Activated CD8-positive, alpha-beta memory T cell treated with anti-CD3 and anti-CD28 coated beads, Interleukin-2, amount 50 U/mL, for 4 hours (primary cell): Measurements from ENCODE around the gene ITGA5.

Source experiments
- DNase-seq: peaks from one replicate; pipeline ENCODE4 v3.0.0-alpha.2; 2020

ITGA5 gene

GRCh38 chr12:54387114-54387467 lies 32.0 kb downstream of the ITGA5 start:
- DNase-seq = no peak

DNA sequence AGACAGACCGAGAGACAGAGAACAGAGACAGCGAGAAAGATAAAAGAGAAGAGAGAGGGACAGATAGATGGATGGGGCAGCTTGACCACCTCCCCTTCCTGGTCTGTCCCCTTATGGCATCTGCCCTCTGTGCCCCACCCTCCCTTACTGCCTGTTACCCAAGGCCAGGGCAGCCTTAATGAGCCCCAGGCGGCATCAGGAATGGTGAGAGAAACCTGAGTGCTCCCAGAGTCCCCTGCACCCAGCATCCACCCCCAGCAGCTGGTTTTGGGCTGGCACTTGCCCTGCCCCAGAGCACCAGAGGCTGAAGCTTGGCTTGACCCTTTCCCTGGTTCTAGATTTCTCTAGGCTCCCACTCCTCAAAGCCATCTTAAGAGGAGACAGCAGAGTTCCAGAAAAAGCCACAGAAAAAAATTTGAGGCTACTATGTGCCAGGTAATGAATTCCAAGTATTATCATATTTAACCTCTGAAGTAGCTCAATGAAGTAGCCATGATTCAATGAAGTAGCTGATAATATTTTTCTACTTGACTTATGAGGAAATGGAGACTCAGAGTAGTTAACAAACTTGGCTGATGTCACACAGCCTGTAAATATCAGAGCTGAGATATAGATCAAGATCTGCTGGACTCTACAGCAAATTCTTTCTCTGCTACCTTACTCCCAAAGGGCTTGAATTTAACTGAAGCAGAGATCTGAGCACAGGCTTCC lies 32.5 kb downstream of the ITGA5 start:
- DNase-seq = no peak

GRCh38 chr12:54385251-54385914 lies 33.7 kb downstream of the ITGA5 start:
- no peak for DNase-seq

DNA sequence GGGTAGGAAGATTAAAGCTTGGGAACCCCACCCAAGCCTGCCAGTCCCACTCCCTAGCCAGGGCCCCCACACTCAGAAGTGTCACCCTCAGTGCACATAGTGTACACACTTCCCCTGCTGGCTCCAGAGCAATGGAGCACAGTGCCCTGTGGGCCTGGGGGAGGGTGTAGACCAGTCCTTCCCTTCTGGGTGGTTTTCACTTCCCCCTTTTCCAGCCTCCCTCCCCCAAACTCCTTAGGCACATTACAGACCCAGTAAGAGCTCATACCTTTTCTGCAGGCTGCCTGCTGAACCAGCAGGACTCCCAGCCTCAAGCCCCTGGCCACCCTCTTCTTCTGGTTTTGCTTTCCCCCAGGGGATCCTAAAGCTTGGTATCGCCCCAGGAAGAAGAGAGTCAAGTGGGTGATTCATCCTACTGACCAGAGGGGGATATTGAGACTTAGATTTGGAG lies 34.5 kb downstream of the ITGA5 start, which contains the start of gene ZNF385A:
Gene ZNF385A (minus strand): TSS at position 143 of the 451 bp plus-strand sequence. CDS start 219 bp downstream, outside the sequence.
- no peak for DNase-seq

DNA sequence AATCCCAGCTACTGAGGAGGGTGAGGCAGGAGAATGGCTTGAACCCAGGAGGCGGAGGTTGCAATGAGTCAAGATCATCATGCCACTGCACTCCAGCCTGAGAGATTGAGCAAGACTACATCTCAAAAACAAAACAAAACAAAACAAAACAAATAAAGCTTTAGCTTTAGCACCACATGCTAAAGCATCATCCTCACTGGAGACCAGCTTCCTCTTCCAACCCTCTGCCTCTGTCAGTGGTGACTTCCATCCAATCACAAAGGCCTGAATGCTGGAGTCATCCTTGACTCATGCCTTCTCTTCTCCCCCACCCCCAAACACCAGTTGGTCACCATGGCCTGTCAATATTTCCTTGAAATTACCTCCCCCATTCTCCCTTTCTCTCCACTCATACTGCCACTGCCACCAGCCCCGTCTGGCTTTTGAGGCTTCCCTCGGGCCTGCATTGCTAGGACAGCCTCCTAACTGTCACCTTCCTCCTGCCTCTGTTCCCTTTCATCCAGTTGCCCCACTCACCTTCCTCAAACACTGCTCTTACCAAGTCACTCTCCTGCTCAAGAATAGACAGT lies 35.9 kb downstream of the ITGA5 start:
- no peak for DNase-seq

GRCh38 chr12:54381136-54381535 lies 37.9 kb downstream of the ITGA5 start:
- DNase-seq = no peak

DNA sequence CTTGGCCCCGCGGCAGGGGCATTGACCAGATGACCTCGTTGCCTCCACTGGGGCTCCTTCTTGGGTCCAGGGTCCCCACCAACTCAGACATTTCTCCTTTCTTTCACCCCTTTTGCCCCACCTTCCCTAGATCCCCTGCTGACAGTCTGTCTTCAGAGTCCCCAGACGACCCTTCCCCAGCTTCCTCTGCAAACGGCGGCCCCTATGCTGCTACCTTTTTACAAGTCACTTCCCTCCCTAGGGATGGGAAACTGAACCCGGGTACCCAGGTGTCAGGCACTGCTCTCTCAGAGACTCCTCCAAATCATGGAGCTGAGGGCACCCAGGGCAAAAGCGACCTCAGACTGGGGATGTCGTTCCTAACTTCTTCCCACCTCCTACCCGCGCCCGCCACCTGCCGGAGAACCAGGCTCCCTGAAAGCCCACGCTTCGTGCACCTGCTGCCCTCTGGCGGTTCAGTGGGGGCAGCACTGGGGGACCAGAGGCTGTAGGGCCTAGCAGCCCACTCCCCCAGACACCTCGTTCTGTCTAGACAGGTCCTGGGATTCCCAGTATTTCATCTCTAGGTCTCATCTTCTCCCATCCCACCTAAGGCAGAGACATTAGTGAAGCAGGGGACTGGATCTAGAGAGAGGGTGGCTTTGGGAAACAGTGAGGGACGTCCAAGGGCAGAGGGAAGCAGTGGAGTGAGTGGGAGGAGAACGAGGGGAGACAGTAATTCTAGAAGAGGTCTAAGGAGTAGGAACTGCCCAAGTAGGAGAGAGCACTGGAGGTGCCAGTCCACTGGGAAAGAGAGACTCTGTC lies 39.5 kb downstream of the ITGA5 start:
- DNase-seq = peak; percentile 91

DNA sequence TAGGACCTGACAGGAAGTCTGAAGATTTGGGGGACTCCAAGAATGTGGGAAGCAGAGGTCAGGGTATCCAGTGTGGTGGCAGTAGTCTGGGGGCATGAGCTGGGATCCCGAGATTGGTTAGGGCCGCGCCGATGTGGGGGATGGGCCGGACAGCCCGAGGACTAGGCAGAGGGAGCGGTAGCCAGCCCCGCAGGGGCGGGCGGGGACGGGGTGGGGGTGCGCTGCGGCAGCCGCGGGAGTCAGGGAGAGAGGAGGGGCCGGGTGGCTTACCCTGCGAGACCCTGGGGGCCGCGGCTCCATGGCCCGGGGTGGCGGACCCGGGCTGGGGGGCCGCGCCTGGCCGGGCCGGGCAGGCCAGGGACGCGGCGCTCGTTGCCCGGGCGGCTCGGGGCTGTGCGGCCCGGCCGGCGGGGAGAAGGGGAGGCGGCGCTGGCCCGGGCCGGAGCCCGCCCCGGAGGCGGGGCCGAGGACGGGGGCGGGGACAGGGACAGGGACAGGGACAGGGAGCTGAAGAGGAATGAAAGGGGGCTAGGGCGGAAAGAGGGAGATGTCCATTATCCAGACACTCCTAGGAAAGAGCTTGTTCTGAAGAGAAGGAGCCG lies 40.2 kb downstream of the ITGA5 start:
- no peak for DNase-seq

GRCh38 chr12:54377797-54378515 lies 41.1 kb downstream of the ITGA5 start:
- no peak for DNase-seq

GRCh38 chr12:54377007-54377406 lies 42.1 kb downstream of the ITGA5 start:
- DNase-seq = no peak

DNA sequence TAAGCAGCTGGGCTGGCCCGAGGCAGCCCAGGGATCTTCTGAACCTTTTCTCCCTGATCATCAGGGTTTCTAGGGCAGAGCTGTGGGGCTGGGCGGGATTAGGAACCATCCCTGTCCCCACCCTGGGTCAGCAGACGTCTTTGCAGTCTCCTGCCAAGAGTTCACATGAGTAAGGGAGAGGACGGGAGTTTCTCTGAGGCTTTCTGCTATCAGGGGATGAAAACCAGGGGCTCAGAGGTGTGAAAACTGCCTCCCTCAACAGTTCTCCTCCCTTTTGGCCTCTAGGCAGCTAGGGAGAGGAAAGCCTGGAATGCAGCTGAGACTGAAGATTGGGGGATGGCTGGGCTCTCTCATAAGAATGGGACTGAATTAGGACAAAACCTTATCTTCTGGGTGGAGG lies 42.5 kb downstream of the ITGA5 start:
- DNase-seq = no peak

DNA sequence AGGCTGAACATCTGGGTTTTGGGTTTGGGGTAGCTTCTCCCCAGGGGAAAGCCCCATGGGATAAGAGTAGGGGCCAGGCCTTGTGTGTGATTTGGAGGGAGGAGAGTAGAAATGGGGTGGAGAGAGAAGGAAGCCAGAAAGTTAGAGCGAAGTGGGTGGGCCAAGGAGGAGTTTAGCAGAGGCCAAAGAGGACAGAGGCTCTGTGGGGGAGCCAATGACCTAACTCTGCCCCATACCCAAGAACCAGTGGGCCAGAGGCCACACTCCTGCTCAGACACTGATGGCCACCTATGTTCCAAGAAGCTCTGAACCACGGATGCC lies 43.8 kb downstream of the ITGA5 start:
- no peak for DNase-seq

DNA sequence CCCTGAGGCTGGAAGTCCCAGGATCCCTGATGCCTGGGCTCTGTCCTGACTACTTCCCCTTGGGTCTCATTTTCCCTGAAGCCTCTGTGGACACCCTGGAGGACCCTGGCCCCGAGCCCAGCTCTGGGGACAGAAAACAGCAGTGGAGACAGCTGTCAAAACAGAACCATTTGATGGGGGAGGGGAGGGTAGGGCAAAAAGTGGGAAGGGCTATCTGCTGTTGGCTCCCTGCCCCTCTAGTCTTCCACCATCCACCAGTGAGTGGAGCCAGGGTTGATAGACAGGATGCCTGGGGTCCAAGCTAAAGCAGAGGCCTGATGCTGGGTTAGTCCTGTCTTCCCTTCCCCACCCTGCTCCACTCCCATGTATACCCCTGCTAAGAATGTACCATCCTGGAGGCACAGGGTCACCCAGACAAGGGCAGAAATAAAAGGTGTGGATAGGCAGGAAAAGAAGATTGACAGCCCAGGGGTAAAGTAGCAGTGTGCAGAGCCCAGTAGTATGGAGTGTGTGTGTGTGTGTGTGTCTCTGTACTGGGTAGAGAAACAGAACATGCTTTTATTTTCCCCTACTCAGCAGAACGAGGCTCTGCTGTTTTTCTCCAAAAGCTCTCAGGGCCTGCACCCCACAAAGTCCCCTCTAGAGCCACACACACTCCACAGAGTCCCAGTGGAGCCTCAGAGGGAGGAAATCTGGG lies 44.4 kb downstream of the ITGA5 start:
- DNase-seq = no peak

- no peak for DNase-seq
Measured at GRCh38 chr12:54373649-54374561, 45.2 kb downstream of the ITGA5 start.

DNA sequence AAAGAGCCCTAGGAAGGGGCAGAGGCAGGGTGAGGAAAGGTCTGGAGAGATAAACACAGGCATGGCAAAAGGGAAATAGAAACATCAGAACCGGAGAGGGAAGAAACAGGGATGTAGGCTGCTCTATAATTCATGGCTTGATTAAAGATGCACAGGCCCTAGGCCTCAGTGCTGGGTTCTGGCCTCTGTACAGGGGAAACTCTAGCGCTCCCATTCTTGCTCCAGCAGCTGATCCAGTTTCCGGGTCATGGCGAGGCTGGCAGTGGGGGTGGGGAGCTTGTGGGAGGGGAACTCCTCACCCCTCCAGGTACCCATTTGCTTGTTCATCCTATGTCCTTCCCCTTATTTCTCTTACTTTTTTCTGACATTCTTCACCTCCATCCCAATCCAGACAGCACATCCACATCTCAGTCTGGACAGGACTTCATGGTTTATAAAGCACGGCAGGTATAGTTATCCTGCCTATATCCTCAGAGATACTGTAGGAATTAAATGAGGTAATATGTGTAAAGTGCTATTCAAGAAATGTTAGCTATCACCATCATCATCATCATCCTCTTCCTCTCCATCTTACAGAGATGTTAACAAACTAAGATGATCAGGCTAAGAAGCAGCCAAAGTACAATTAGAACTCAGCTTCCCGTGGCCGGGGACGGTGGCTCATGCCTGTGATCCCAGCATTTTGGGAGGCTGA lies 46.8 kb downstream of the ITGA5 start:
- DNase-seq = no peak

- DNase-seq = no peak
Measured at GRCh38 chr12:54371328-54372112, 47.5 kb downstream of the ITGA5 start.

DNA sequence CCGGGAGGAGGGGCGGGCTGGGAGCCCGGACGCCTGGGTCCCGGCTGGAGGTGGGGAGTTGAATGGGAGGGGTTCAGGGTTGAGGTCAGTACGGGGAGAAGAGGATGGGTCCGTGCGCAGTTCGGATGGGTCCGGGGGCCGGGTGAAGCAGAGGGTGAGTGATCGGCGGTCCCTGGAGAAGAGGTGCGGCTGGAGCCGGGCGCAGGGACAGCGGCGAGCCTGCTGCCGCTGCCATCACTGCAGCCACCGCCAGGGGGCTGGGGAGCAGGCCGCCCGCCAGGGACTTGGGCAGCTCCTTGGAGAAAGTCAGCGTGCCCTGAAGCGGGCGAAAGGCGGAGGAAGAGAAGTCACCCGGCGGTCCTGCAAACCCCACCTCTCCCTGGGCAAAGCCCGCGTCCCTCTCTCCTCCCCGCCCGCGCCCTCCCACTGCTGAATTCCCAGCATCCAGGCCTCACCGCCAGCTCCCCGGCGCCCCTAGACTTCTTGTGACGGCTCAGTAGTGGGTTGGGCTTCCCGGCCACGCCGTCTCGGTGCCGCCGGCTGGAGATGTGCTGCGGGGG lies 48.8 kb downstream of the ITGA5 start:
- peak; percentile 43 for DNase-seq

DNA sequence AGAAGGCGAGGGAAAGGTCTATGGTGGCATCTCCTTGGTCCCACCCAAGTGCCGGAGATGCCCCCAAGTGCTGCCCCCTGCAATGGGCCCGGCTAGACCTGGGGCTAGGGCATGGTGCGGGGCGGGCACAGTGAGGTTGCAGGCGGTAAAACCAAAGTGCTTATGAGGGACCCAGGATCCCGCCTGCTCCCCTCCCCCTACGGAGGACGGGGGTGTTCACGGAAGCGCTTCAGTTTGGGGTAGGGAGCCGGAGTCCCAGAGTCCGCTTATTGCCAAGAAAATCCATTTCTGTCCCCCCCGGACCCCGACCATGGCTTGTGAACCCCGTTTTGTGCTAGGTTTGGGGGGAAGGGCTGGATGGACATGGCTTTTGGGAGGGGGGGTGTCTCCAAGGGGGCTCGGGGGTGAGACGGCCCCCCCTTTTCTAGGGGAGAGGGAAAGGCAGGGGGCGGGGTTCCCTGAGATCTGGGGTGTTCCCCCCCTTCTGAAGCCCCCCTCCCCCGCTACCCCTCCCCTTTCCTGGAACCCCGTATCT lies 49.4 kb downstream of the ITGA5 start:
- DNase-seq = no peak
